Stimulated activated CD4-positive, alpha-beta T cell treated with anti-CD3 and anti-CD28 coated beads, Interleukin-15, amount 100 ng/mL, for 24 hours (primary cell): ENCODE data around the gene ASPHD2.

Experiments used
- DNase-seq: peaks from one replicate; pipeline ENCODE4 v3.0.0-alpha.2; 2020

ASPHD2 gene

DNA sequence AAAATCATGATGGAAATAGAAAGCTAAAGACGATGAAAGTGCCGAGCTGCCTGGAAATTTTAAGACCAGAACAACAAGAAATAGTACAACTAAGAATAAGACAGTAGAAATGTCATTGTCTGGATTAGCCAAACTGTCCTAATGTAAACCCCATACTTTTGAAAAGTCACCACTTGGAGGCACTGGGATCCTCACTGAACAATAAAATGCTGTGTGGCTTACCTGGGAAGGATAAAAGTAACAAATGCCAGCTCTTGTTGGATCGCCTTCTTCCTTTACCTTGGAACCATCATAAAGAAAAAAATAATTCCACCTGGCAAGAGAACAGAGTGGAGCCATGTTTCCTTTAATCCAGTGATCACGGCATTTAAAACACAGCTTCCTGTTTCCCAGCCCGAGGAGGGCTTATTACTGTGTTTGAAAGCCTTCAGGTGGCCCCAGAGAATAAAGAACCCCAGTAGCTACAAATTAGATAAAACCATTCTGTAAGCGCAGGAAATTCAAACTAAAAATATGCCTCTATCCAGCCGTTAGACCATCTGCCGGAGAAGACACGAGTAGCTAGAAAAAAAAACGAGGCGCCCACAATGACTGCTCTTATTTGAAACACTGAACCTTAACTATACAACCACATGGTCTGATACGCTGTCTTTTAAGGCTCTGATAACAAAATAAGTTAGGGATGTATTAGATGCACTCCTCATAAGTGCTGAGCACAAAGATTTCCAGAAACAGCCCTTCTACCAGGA is 50.2 kb downstream of the ASPHD2 start:
- no peak for DNase-seq

DNA sequence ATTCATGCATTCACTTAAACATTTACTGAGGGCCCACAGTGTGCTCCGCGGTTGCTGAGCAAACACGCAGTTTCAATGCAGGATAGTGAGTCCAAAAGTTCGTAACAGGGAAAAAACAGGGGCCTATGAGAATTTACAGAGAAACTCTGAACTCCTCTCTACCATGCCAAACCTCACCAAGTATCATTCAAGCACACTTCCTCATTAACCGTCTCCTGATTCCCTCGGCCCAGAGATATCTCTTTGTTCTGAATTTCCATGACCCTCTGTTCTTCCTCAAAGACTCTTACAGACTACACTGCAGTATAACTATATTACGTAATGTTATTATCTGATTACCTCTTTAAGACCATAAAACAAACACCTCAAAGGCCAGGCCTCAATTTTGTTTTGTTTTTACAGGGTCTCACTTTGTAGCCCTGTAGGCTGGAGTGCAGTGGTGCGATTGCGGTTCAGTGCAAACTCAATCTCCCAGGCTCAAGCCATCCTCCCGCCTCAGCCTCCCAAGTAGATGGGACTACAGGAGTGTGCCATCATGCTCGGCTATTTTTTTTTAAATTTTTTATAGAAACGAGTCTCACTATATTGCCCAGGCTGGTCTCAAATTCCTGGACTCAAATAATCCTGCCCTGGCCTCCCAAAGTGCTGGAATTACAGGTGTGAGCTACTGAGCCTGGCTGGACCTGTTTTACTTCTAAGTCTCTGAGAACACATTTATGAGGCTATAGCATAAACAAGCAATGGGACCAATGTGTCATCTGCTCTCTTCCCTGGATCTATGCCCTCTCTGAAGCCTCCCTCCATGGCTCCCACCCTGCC is 50.9 kb downstream of the ASPHD2 start:
- DNase-seq: no peak

- DNase-seq: no peak
Measured at GRCh38 chr22:26480611-26480932, 51.5 kb downstream of the ASPHD2 start.

DNA sequence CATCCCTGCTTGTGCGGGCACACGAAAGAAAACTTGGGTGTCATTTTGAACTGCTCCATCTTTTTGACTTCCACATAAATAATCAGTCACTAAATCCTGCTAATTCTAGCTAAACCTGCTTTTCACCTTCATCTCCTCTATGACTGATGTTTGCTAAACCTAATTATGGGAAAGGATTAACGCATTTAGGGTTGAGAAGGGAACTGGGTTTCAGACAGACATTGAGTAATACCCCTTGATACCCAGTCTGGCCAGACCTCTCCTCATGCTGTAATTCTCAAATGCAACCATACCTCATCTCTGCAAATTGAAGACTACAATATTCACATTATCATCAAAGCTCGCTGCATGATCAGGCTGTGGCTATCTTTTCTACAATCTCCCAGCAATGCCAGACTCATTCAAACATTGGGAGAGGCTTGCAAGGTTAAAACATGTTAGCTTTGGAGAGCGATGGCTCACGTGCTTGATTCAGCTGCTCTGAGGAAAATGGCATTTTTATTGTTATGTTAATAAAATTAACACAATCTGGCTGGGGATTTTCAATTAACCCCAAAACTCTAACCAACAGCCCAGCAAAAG is 52.1 kb downstream of the ASPHD2 start:
- no peak for DNase-seq

GRCh38 chr22:26481694-26482093 is 52.6 kb downstream of the ASPHD2 start:
- DNase-seq: peak; percentile 22

DNA sequence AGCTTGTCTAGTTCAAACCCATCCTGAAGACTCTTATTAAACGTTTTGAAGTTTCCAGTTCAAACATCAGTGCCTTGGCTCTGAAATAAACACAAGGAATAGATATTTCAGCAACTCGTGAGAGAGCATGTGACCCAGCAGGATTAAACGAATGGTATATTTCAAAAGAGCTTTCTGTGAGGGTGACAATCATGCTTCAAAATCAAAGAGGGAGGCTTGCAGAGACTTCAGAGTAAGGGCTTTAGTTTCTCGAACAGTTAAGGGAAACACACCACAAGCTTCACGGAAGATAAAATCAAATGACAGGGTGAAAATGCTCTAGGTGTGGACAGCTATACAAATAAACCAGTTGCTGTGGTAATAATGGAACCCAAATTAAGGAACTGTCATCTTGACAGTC is 53.1 kb downstream of the ASPHD2 start:
- DNase-seq: no peak

DNA sequence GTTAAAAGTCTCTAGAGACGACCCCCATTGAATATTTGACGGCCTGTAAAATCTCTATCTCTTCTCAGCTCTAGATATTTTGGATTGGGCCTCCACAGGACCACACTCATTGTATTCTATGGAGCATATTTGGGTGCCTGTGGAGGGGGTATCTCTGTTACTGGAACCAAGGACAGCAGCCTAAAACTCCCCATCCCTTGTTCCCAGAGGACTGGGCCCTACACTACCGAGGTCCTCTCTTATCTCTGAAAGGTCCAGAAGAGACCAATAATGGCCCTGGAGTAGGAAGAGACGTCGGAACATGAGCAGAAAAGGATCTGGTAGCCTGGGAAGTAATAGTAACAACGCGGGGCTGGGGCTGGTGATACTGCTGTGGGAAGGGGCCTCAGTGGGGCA is 54.0 kb downstream of the ASPHD2 start:
- no peak for DNase-seq

DNA sequence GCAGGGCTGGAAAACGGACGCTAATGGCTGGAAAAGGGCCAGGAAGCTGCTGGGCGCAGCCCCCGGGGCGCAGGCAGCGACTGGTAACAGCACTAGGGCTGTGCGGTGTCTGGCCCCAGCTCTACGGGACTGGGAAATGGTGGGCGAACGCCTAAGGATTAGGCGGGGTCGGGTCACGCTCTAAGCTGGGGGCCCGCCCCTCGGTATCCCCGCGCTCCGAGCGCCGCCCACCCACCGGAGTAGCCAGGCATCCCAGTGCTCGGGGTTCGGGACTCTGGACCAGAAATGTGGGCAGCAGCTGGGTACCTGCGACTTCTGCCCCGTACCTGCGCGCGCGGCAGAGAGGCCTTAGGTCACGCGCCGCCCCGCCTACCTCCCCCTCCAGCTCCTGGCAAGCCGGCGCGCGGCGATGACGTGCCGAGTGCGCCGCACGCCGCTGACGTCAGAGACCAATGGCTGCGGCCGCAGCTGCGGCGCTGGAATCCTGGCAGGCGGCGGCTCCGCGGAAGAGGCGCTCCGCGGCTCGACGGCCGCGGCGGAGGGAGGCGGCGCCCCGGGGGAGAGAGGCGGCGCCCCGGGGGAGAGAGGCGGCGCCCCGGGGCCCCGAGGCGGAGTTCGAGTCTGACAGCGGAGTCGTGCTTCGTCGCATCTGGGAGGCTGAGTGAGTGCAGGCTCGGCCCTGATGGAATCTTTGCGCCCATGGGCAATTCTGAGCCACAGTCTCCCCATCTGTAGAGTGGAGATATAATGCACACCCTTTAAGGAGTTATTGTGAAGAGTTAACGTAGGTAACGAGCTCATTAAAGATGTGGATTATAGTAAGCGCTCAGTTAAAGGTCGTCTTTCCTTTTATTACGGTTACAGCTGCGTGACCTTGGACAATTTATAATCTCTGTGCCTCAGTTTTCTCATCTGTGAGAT is 54.6 kb downstream of the ASPHD2 start, which contains the start of the genes HPS4 and SRRD:
Gene HPS4, minus strand, starts transcription at position 345 of the 921 bp plus-strand sequence. CDS start 2,021 bp downstream, outside the sequence.
Gene SRRD, plus strand, starts transcription at position 439 of the 921 bp plus-strand sequence. Its CDS starts 14 bp downstream, at position 453.
- DNase-seq: peak; percentile 93

- DNase-seq: no peak
Measured at GRCh38 chr22:26484360-26484706, 55.3 kb downstream of the ASPHD2 start.

GRCh38 chr22:26485013-26485412 is 56.0 kb downstream of the ASPHD2 start:
- DNase-seq: no peak

- DNase-seq: no peak
Measured at GRCh38 chr22:26485806-26486390, 56.8 kb downstream of the ASPHD2 start.

- no peak for DNase-seq
Measured at GRCh38 chr22:26486394-26486793, 57.3 kb downstream of the ASPHD2 start.

GRCh38 chr22:26487996-26488395 is 58.9 kb downstream of the ASPHD2 start:
- no peak for DNase-seq

GRCh38 chr22:26489447-26490036 is 60.5 kb downstream of the ASPHD2 start:
- no peak for DNase-seq

- no peak for DNase-seq
Measured at GRCh38 chr22:26492220-26492619, 63.2 kb downstream of the ASPHD2 start.

- DNase-seq: no peak
Measured at GRCh38 chr22:26494506-26494905, 65.4 kb downstream of the ASPHD2 start.
